Activated CD4-positive, alpha-beta T cell treated with anti-CD3 and anti-CD28 coated beads, Interleukin-2, amount 50 U/mL, for 1 hour (primary cell): ENCODE data around the gene KCNK3.
"Not testable (repeated sequence)": the region's sequence is repeated elsewhere in the genome, so short reads cannot be mapped to it uniquely, and the experiment has no call there.

ENCODE experiments used
- DNase-seq: peaks from one replicate; pipeline ENCODE4 v3.0.0-alpha.2; 2020

KCNK3 gene

DNA sequence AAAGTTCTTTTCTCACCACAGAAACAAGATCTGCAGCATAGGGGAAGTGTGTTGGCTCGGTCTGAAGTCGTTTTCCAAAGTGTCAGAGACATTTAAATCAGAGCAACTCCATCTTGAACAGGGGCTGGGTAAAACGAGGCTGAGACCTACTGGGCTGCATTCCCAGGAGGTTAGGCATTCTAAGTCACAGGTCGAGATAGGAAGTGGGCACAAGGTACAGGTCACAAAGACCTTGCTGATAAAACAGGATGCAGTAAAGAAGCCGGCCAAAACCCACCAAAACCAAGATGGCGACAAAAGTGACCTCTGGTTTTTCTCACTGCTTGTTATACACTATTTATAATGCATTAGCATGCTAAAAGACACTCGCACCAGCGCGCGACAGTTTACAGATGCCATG is 68.5 kb downstream of the KCNK3 start:
- not testable (repeated sequence) for DNase-seq

- no peak for DNase-seq
Measured at GRCh38 chr2:26763019-26763418, 70.5 kb downstream of the KCNK3 start.

DNA sequence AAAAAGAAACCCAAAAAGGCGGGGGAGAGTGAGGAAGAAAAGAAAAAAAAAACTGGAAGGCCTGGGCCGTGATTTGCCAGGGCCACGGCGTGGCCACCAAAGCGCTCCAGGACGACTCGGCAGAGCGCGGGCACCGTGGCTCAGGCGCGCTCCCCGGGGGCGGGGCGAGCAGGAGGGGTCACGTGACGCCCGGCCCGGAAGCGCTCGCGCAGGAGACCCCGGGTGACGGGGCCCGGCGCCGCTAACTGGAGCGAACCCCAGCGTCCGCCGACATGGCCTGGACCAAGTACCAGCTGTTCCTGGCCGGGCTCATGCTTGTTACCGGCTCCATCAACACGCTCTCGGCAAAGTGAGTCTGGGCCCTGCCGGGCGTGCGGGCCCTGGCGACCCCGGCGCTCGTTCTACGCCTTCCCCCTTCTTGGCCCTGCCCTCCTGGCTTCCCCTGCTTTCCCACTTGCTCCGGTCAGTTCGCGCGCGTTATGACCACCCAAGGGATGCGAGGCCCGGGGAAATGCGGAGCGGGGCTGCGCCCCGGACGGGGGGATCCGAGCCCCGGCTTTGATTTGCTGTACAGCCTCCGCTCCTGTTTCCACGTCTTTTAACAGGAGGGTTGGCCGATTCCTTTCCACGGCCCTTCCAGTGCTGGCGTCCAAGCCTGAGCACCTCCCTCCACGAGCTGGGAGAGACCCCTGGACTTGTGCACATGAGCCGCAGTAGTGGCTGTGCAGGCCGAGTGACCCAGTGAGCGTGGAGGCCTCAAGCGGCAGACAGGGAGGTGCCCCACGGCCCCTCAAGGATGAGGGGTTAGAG is 71.8 kb downstream of the KCNK3 start, which contains the start of gene SLC35F6:
Gene SLC35F6 (plus strand): TSS at position 207 of the 810 bp plus-strand sequence. CDS start 66 bp downstream, at position 273.
- peak; percentile 80 for DNase-seq

DNA sequence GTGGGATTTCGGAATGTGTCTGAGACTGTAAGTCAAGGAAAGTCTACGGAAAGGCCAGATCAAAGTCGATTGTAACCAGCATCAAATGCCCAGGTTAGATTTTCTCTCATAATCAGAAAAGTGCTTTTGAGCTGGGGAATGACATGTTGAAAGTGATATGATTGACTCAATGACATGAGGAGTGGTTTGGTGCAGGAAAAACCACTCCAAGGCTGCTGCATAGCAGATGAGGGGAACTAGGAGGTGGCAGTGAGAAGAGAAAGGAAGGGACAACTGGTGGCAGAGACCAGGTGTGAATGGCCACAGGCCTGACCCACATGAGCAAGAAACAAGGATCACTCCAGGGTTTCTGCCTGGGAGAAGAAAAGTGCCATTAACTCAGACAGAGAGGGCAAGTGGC is 72.4 kb downstream of the KCNK3 start:
- no peak for DNase-seq

- DNase-seq = no peak
Measured at GRCh38 chr2:26765475-26766200, 73.1 kb downstream of the KCNK3 start.

- DNase-seq = no peak
Measured at GRCh38 chr2:26767129-26767528, 74.6 kb downstream of the KCNK3 start.

- no peak for DNase-seq
Measured at GRCh38 chr2:26767894-26768487, 75.5 kb downstream of the KCNK3 start.

GRCh38 chr2:26768759-26769088 is 76.2 kb downstream of the KCNK3 start:
- DNase-seq = no peak

DNA sequence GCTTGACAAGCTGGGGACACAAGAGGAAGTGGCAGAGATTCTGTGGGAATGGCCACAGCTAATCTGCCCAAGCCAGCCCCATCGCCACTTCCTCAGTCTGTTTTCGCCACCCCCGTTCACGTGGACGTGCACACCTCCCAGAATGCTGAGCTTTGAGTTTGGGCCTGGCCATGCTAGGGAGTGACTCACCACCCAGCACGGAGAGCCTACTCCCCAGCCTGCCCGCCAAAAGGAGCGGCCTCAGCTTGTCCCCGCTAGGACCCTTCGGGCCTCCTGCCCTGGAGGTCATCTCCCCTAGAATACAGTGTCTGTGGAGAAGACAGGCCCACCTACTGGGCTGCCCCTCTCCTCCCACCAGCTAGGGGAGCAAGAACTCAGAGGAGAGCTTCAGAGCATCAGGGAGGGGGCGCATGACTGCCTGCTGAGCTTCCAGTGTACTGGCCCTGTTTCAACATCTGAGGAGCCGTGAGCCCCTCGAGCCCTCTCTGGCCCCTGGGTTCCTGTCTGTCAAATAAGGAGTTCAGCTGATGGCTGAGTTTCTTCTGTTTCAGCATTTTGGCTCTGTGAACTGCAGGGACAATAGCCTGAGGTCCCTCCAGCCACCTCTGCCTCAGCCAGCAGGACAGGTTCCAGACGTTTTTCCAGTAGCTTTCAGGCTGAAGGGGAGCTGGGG is 76.7 kb downstream of the KCNK3 start:
- no peak for DNase-seq

GRCh38 chr2:26770986-26771586 is 78.6 kb downstream of the KCNK3 start:
- peak; percentile 15 for DNase-seq

DNA sequence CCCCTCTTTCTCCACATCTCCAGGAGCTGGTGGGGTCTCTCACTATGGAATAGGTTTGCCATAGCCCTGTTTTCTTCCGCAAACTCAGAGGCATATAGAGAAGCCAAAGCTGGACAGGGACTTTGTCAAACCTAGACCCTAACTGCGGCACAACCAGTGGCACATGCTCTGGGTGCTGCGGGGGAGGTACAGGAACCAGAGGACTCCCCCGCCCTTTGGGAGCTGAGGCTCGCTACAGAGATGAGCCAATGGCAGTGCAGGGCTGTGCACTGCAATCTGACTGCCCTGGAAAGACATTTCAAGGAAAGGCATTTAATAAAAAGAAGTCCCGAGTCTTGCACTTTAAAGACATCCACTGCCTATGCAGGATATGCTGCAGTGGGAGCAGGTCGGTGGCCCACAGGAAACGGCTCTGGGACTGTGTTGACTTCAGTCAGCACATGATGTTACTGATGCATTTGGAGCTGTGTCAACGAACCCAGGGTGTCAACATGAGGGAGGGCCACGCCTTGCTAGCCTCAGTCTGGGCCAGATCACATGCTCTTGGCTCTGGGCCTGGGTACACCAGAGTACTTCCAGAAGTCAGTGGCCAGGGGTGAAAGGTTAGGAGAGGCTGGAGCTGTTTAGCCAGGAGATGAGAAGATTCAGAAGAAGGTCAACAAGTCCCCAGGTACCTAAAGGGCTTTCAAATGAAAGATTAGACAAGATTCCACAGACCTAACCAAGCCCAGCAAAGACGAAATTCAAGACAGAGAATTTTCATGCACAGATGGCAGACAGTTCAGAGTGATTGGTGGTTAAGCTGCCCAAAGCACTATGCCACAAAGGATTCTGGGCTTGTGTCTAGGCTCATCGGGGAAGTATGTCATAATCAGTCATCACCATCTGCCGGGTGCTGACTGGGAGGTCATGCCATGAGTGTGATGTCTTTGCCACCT is 79.8 kb downstream of the KCNK3 start:
- peak; percentile 13 for DNase-seq

- DNase-seq = no peak
Measured at GRCh38 chr2:26776195-26776800, 83.8 kb downstream of the KCNK3 start.

DNA sequence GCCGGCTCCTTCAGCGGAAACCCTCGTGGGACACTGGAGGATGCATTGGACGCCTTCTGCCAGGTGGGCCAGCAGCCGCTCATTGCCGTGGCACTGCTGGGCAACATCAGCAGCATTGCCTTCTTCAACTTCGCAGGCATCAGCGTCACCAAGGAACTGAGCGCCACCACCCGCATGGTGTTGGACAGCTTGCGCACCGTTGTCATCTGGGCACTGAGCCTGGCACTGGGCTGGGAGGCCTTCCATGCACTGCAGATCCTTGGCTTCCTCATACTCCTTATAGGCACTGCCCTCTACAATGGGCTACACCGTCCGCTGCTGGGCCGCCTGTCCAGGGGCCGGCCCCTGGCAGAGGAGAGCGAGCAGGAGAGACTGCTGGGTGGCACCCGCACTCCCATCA is 85.6 kb downstream of the KCNK3 start:
- no peak for DNase-seq

DNA sequence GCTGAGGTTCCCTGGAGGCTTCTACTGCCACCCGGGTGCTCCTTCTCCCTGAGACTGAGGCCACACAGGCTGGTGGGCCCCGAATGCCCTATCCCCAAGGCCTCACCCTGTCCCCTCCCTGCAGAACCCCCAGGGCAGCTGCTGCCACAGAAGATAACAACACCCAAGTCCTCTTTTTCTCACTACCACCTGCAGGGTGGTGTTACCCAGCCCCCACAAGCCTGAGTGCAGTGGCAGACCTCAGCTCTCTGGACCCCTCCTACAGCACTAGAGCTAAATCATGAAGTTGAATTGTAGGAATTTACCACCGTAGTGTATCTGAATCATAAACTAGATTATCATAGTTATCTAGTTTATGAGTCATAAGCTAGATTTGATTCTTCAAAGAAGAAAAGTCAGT is 86.0 kb downstream of the KCNK3 start:
- DNase-seq = no peak

DNA sequence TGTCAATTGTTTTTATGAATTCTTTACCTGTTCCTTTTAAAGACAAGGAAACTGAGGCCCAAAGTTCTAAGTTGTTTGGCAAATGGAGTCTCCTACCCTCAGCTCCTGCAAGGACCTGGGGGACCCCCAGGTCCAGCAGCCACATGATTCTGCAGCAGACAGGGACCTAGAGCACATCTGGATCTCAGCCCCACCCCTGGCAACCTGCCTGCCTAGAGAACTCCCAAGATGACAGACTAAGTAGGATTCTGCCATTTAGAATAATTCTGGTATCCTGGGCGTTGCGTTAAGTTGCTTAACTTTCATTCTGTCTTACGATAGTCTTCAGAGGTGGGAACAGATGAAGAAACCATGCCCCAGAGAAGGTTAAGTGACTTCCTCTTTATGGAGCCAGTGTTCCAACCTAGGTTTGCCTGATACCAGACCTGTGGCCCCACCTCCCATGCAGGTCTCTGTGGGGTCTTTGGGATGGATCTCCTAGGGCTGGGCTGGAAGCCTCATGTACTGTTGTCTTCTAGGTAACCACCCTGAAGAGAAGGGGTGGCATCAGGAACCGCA is 87.8 kb downstream of the KCNK3 start:
- DNase-seq = no peak
